Stimulated activated CD8-positive, alpha-beta memory T cell treated with anti-CD3 and anti-CD28 coated beads, Interleukin-2, amount 100 ng/mL, for 48 hours (primary cell): ENCODE data around the gene NF2.

ENCODE experiments used
- DNase-seq, 2 donors: peaks; one replicate each; pipeline ENCODE4 v3.0.0-alpha.2; 2020; ENCODE audit warnings: low read depth in 2 of 2

NF2 gene

DNA sequence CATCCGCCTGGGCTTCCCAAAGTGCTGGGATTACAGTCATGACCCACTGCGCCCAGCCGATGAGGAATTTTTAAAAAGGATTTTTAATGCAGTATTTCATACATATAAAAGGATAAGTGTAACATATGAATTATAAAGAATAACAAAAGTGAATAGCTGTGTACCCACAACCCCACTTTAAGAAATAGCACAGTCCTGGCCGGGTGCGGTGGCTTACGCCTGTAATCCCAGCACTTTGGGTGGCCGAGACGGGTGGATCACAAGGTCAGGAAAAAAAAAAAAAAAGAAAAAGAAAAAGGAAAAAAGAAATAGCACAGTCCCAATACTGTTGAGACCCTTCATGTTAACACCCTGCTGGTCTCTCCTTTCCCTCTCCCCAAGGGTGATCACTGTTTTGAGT, 62.1 kb downstream of the NF2 start:
- no peak for DNase-seq

DNA sequence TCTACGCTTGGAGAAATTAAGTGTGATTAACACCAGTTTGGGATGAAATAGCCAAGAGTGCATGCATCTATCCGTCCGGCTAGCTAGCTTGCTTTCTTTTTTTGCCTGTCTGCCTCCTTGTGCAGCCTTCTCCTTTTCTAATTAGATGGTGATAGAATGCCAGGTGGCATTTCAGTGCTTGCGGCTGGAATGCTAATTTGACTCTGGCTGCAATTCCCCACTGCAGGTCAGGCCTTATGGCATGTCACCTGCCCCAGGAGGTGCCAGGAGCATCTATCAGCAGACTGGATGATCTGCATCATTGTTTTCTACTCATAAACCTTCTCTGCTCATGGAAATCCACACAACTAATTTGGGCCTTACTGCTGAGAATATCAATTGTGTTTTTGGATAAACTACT, 65.2 kb downstream of the NF2 start:
- DNase-seq: no peak

DNA sequence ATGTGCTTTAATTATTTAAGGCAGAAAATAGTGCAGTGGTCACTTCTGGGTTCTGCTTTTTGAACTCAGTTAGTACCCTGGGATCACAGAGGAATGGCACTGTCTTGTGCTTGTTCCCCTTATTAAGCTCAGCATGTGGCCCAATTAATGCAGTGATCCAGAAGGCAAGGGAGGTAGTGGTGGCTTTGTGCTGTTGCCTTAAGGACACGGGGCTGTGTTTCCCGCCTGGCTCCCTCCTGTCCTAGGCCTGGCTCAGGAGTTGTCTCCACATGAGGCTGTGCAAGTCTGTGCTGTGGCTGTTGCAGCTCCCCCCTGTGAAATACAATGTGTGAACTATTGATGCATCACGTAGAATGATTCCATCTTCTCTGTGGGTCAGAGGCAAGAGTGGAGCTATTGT, 67.2 kb downstream of the NF2 start:
- no peak for DNase-seq

DNA sequence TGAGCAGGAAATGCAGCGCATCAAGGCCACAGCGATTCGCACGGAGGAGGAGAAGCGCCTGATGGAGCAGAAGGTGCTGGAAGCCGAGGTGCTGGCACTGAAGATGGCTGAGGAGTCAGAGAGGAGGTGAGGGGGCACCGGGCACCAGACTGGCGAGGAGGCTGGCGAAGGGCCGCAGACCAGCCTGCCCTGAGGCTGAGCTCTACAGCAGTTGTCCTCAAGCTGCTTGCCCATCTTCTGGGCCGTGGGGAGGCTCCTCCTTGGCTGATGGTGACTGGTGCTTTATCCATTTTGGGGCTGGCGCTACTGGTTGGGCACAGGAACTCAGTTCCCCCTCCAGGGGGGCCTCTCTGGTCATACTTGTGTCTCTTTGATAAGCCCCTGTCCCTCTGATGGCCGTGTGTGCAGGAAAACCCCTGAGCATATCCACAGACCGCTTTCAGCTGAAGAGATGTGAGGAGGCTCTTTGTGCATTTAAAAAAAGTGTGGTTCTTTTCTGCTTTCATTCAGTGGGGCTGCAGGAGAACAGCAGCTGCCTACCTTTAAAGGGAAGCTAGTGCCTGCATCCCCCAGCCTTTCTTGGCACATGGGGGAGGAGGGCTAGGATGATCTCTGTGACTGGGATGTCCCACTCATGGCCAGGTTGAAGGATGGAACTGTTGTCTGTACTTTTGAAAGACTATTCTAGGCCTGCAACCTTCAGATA, 70.1 kb downstream of the NF2 start:
- DNase-seq: no peak

DNA sequence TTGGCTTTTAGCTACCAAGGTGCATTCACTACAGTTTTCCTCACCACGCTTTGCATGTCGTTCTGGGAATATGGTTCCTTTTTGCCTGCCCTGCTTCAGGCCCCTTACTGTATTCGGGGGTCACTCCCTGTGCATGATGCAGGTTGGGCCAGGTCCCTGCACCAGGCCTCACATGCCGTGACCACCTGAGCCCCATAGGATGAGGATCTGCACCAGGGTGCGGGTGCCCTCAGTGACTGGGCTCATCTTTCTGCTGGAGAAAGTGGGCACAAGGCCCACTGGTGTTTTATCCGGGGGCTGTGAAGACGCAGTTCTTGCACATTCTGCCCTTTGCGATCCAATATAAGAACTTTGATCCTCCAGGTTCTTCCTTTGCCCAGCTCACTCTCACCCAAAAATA, 70.7 kb downstream of the NF2 start:
- DNase-seq: no peak

DNA sequence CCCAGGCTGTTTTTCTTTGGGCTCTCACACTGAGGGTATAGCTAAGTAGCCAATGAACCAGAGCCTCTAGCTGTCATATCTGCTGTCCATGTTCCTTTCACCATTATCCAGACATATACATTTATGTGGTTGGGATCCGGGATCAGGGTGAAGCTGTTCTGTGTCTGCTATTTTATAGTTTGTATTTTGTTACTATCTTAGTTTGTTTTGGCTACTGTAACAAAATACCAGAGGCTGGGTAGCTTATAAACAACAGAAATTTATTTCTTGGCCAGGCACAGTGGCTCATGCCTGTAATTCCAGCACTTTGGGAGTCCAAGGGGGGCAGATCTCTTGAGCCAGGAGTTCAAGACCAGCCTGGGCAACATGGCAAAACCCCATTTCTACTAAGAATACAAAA, 75.9 kb downstream of the NF2 start:
- no peak for DNase-seq

DNA sequence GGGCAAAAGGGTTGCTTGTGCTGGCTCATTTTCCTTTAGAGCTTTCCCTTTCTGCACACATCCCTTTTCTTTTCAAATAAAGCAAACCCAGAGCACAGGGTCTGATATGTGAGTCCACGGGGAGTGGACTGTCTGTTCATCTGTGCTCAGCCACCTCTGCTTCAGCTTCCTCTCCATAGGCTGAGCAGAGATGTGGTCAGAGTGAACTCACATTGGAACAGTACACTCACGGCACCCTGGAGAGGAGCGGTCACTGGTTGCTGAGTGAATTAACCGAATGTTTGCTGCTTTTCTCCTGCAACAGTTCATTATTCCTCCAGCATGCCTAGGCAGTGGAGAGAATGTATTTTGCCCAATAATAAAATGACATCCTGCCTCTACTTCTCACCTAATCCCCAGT, 80.1 kb downstream of the NF2 start:
- no peak for DNase-seq

DNA sequence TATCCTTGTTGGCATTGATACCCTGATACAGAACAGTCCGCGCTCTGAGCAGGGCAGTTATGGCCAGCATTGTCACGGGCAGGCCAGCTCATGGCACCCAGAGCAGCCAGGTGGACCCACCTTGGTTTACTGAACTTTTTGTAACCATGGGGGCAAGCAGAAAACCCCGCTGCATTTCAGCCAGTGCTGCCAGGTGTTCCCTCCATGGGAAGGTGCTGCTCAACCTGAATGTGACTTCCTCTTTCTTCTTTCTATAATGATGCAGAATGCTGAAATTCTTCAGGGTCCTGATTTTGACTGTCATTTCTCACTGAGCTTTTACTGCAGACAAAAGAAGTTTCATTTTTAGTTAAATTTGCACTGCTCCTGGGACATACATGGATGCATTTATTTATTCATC, 80.8 kb downstream of the NF2 start:
- no peak for DNase-seq

DNA sequence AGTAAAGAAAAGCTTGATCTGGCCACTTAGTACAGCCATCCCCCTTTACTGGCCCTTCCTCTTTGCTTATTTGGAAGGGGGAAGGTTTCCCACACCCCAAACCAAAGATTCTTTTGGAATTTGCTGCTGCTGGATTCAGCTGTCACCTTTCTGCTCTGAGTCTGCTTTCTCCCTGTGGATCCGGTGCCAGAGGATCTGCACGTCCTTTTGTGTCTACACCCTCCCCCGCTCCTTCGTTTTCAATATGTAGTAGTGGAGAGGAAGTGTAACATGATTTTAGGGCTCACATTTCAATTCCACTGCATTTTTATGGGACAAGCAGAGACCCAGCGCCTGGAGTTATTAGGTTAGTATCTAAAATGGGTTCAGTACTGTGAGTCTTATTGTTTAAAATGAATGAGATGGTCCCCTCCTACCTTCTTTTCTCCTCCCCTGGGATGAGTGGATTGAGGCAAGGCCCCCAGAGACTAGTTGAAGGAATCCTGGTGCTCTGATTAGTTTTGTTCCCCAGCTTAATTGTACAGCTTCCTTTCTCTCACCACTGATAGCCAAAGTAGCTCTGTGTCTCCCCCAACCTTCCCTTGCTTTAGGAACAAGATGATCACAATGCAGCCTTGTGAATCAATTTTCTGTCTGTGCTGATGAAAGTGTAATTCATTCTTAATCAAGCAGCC, 85.9 kb downstream of the NF2 start:
- DNase-seq: no peak

DNA sequence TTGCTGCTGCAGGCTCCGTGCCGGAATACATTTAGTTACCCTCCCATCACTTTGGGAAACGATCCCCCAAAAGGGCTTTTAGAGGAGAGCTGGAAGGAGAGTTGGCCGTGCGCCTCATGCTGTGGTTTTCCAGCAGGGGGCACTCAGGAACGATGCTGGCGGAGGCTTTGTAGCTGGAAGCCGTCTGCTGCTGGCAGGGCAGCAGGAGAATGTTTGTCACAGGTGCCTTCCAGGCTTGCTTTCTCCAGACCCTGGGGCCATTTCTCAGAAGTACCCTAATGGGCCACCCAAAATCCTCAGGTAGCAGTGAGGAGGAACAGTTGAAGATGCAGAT, 86.4 kb downstream of the NF2 start:
- peak in 1 of 2 donors; percentile 12 for DNase-seq

DNA sequence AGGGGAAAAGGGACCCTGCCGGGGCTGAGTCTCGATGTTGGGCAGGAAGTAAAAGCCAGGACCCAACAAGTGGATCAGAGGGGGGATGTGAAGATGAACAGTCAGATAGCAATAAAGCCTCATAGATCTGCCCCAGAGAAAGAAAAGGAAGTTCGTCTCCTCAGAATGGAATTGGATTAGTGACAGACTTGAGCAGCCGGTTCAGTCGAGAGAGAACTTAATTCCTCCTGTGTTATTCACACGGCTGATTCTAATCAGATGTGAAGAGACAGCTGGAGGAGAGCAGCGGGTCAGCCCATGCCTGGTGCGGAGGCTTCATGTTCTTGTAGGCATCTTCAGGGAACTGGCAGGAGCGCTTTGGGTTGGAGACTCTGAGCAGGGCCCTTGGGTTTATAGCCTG, 87.0 kb downstream of the NF2 start:
- DNase-seq: no peak

DNA sequence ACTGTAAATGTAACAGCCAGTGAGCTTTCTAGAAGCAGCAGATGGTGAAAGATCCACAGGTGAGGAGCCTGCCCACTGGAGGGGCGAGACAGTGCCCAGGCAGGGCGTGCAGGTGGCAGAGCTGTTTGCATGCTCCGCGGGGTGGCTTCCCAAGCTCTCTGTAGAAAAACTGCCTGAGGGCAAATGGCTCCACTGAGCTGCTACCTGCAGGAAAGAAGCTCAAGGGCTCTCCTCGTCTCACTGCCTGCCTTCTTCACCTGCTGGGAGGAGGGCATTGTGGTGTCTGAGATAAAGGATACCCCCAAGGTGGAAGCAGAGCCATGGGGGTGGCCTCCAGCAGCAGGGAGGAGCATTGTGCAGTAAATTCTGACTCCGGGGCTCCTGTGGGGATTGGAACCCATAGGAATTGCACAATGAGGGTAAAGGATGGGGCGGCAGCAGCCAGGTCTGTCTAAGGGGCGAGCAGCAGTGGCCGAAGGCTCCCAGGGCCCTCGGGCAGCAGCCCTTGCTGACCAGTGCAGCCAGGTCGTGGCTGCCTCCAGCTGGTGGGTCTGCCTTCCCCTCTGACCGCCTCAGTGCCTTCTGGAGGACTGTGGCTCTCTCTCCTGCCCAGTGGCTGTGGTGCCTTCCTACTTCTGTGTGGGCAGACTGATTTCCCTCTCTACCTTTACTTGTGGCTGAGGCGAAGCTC, 88.3 kb downstream of the NF2 start:
- DNase-seq: no peak

DNA sequence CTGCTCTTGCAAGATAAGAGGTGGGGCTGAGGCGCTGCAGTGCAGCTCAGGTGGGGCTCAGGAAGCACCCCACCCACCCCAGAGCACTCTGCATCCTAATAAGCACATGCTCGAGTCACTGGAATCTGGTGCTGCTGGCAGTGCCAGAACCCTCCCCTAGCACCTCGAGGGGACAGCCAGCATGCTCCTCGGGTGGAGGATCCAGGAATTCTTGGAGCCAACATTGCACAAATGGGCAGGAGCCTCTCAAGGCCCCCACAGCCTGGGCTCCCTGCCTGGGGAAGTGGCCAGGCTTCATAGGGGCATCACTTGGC, 88.9 kb downstream of the NF2 start:
- DNase-seq: no peak

DNA sequence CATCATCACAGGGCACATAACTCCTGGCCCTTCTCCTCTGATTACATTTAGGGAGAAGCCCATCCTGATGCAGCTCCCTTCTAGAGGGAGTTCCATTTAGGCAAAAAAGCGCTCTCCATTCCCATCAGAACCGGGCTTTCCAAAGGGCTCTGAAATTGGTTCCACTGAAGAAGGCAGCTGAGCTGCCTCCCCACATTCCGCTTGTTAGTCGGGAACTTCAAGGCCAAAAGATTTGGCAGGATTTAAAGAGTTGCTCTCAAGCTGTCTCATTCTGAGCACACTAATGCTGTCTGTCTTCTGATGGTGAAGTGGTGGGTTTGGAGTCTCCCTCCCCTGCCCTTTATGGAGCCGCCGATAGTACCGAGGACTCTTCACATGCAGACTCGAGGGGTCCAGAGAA, 89.7 kb downstream of the NF2 start:
- DNase-seq: no peak

DNA sequence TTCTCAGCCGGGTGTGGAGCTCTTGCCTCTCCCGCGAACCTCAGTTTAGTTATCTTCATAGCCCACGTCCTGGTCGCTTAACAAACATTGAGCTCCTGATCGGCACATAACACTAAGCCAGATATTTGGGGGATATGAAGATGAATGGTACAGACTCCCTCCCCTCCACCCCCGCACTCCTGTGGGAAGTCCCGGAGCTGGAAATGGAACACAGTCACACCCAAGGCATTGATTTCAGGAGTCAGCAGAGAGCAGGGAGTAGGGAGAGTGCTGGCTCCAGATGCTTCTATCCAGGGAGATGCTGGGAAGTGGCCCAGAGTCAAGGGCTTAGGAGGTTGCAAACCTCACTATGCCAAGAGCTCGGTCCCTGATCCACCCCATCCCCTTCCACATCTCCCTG, 90.2 kb downstream of the NF2 start:
- DNase-seq: no peak

DNA sequence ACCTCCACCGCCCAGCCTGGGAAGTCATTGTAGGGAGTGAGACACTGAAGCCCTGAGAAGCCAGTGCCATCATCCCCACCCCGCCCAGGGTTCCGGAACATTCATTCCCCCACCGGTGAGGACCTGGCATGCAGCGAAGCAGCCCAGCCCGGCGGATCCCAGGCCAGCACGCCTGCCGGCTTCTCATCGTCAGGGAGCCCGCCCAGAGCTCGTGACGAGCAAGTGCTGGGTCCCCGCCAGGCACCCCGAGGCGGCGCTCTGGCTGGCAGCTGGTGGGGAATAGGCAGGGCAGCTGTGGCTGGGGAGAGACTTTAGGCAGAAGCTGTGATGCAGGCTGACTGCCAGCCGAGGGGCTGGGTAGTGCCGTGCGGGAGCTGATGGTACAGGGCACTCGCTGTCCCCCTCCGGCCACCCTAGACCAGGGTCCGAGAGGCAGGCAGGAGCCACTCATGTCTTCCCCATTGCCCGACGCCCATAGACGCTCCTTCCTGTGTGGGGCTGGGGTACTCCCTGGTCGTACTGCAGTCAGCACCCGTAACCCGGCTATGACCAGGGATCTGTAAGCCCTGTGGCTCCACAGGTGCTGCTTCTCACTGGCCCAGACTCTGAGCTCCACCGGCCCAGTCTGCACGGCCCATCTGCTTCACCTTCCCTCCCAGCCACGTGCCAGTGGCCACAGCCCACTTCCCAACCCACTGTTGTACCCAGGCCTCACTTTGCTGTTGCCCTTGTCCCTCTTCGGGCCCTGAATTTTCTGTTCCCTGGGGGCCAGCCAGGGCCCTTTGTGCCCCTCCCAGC, 91.9 kb downstream of the NF2 start:
- no peak for DNase-seq

DNA sequence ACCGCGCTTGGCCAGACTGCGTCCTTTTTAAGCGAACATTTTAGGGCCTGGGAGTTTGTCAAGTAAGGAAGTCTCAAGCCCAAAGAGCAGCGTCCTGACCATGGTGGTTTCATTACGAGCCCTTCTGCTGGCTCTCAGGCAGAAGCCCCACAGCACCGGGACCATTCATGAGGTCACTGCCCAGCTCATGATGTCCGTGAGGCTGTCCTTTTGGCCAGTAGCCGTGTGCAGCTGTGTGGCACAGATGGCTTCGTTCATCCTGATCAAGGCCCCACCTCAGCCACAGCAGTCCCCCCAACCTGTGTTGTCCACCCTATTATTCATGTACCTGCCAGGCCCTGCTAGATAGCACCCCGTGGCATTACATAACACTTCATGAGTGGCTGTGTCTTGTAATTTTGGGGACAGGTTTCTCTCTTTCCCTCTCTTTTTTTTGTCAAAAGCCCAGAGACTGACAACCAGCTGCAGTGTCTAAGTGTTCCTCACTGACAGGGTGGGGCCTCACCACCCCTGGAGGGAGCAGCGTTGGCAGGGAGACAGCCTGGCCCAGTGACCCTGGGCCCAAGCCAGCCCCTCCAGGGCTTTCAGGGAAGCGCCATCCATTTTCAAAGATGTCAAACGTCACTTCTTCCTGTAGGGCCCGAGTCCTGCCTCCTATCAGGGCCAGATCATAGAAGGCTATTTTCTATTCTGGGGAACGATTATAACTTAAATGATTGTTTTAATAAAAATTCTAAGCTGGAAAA, 94.6 kb downstream of the NF2 start:
- no peak for DNase-seq

DNA sequence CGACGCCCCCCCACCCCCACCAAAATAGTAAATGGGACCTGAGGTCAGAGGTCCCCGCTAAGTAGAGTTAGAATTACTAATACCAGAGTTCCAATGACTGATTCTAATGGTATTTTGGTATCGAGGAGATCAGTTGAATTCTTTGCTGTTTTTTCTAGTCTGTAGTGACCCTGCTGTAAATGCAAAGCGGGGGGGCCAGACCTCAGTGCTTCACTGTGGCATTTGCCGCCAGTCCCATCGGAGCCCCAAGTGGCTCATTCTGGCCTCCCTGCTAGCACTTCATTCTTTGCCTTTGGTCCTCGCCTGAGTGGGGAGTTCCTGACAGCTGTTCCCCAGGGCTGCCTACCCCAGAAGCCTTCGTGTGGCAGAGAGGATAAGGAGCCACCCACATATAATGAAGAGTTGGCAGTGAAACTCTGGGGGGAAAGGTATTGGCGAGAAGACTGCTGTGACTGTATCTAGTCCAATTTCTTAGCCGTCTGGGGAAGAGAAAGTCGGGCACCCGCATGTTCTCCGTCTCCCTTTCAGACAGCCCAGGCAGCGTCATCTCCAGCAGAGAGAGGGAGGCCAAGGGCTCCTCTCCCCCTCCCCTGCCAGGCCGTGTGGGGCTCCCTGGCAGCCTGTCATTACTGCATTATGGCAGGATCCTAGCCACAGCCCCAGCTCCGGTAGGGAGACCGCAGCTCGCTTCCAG, 96.9 kb downstream of the NF2 start:
- DNase-seq: no peak

DNA sequence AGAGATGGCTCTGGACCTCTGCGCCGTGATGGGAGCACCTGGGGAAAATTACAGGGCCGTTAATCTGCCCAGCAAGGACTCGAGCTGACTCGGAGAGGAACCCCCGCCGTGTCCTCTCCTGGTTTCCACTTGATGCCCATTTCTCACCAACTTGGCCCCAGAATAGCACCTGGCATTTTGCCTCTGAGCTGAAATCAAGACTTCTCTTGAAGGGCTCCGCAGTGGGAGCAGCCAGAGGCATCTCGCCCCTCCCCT, 97.4 kb downstream of the NF2 start:
- DNase-seq: no peak

DNA sequence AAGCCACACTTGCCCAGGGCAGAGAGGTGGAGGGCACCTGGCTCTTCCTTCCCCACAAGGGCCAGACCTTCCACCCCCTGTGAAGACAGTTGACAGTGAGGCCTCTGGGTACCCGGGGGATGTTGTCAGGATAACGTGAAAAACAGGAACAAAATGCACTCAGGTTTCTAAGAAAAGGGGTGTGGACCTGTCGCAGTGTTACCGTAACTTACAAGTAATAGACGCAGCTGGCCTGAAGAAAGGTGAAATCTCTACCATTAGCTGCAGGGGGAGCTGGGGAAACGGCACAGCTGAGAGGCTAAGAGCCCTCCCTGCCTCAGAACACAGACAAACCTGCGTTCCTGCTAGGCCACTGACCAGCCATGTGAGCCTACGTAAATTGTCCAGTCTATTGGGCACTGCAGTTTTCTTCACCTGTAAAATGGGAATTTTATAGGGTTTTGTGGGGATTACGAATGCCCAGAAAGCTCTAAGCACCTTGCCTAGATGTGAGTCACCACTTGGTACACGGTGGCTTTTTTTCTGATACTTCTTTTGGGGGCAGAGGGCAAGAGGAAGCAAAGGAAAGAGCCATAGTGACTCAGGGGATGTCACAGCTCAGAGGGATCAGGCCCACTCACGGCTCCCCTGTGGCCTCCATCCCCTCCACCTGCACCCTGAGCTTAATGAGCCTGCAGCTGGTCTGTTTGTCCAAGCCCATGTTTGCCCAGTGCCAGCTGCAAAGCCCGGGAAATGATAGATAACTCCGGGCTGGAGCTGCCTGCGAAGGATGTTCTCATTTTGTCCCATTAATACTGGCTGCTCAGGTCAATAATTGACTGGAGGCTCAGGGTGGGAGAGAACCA, 97.9 kb downstream of the NF2 start:
- DNase-seq: no peak
